Activated effector memory CD4-positive, alpha-beta T cell treated with anti-CD3 and anti-CD28 coated beads, Interleukin-2, amount 50 U/mL, for 16 hours (primary cell): Measurements from ENCODE around the gene LUZP4.
"Not testable (repeated sequence)": the region's sequence is repeated elsewhere in the genome, so short reads cannot be mapped to it uniquely, and the experiment has no call there.

ENCODE experiments used
- DNase-seq: peaks from one replicate; pipeline ENCODE4 v3.0.0-alpha.2; 2020

The LUZP4 gene

GRCh38 chrX:115337491-115338144, 48.1 kb downstream of the LUZP4 start:
- no peak for DNase-seq

DNA sequence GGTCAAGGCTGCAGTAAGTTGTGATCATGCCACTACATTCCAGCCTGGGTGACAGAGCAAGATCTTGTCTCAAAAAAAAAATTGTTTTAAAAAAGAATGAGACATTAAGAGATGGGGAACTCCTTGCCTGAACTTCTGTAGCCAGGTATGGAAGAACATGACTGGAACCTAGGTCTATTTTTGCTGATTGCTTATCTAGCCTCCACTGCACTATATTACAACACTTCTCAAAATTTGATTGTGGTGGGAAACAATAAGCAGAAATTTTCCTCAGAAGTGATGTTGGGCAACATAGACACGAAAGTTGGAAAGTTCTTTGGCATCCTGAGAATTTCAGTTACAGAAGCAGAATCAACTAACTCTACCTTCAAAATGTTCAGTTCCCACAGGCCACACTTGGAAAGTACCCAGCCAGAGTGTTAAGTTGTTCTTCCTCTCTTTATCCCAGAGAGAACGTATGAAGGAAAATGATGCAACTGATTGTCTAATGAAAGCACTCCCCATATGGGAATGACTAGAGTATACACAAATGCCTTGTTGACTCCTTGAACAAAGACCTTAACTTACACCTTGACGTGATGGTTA, 50.0 kb downstream of the LUZP4 start:
- DNase-seq: no peak

DNA sequence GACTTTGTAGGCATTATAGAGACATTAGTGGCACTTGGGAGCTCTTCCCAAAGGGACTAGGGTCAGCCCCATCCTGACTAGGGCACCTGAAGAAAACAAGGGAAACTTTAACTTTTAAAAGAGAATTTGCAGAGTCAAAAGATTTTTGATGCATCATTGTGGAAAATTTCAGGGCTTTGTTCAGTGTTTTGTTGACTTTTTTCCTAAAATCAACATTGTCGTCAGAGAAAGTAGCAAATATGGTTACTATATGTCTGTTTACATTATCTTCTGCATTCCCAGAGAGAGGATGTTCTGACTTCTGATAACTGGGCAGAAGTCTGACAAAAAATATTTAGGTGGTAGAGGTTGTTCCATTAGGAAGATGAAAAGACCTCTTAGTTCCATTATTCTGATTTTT, 51.9 kb downstream of the LUZP4 start:
- DNase-seq: no peak

DNA sequence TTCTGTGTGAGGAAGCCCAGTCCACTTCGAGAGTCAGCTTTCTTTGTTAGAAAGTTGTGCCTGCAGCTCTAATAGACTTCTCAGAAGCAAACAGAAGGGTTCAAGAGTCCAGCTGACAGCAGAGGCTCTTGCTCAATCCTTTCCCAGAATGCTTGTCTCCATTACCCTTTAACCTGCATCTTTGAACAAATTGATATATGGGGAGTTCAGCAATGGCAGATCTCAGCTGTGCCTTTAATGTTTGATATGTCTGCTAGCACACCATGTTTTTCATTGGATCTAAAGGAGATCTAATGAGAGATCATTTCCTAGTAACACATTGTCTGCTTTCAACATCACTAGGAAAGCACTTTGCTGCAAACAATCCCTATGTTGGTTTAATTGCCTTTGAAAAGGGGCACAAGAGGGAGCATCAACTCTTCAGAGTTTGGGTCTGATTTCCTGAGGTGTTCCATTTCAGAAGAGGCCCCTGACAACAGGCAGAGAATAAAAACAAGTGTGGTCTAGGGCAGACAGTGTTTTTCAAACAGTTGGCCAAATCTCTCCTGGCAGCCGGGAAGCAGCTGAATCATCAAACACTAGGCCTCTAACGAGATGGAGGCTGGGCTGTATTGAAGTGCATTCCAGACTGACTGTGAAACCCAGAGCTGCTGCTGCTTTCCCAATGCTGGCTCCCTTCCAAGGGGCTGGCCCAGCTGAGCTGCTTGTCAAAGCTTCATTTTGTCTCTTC, 55.5 kb downstream of the LUZP4 start:
- no peak for DNase-seq

DNA sequence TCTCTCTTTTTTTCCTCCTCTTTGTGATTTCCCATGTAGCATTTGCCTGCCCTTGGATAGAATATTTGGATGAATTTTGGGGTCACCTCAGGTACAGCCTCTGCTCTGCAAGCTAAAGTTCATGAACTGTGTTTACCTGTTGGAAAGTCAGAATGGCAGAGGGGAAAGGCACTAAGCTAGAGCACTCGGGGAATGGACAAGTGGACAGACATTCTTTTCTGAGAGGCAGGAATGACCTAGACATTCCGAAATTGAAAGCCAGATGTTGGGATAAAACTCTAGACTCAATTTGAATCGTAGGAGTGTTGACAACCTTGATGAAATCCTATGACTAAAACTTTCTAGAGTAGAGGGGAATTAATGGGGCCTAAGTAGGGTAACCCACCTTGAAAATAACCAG, 56.1 kb downstream of the LUZP4 start:
- DNase-seq: no peak

DNA sequence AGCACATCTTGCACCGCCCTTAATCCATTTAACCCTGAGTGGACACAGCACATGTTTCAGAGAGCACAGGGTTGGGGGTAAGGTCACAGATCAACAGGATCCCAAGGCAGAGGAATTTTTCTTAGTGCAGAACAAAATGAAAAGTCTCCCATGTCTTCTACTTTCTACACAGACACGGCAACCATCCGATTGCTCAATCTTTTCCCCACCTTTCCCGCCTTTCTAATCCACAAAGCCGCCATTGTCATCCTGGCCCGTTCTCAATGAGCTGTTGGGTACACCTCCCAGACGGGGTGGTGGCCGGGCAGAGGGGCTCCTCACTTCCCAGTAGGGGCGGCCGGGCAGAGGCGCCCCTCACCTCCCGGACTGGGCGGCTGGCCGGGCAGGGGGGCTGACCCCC, 57.2 kb downstream of the LUZP4 start:
- not testable (repeated sequence) for DNase-seq

DNA sequence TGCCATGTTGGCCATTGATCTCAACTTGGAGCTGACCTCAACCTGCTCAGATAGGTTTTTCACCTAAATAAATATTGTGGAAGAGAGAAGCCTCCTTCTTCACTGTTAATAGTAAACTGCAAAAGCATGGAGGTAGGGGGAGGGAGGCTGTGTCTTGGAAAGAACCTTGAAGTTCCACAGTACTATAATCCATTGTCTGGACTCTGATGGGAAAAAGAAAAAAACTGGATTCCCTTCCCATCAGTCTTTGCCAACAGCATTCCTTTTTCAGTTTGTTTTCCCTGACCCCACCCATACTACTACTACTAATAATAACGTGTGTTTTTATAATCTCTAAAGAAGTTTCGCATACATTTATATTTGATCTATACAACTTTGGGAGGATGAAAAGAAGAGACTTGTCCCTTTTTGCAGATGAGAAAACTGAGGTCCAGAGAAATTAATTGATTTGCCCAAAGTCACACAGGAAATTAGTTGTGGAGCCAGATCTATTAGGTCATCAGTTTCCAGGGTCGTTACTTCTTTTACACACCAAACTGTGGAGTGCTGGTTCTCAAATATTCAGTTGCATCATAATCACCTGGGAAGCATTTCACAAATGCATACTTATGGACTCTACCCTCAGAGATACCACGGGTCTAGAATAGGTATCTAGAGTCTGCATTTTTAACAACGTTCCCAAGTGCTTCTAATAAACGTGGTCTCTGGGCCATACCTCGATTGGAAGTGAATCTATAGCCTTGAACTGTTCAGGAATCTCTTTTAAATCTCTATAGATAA, 59.1 kb downstream of the LUZP4 start:
- no peak for DNase-seq

- no peak for DNase-seq
These were observed 61.3 kb downstream of the LUZP4 start for GRCh38 chrX:115350711-115351381.

- DNase-seq: no peak
These were observed 66.9 kb downstream of the LUZP4 start for GRCh38 chrX:115356369-115356768.
